Subcutaneous abdominal adipose tissue (tissue), 5 donors: ENCODE data around the gene ITFG1.
"Not testable (repeated sequence)": the region's sequence is repeated elsewhere in the genome, so short reads cannot be mapped to it uniquely, and the experiment has no call there.

Experiments used
- H3K27ac ChIP-seq: one replicate; pipeline ENCODE4 v1.7.0; 2013; ENCODE audit warnings: low read depth, mild to moderate bottlenecking, inconsistent platforms, low read length, moderate library complexity
- H3K27me3 ChIP-seq, 5 donors: one replicate each; pipeline ENCODE4 v1.7.0; 2013; ENCODE audit warnings: low read length in 5 of 5, inconsistent platforms in 1 of 5; ENCODE audit not compliant: control insufficient read depth in 5 of 5, insufficient read depth in 4 of 5
- H3K36me3 ChIP-seq, 5 donors: one replicate each; pipeline ENCODE4 v1.7.0; 2013; ENCODE audit warnings: low read length in 5 of 5; ENCODE audit not compliant: control insufficient read depth in 5 of 5, insufficient read depth in 5 of 5
- H3K4me1 ChIP-seq, 5 donors: one replicate each; pipeline ENCODE4 v1.7.0; 2013; ENCODE audit warnings: low read length in 5 of 5, mild to moderate bottlenecking in 3 of 5, moderate library complexity in 1 of 5; ENCODE audit not compliant: control insufficient read depth in 5 of 5, insufficient read depth in 5 of 5
- H3K4me3 ChIP-seq, 5 donors: one replicate each; pipeline ENCODE4 v1.7.0; 2013; ENCODE audit warnings: low read length in 5 of 5, low read depth in 1 of 5
- H3K9ac ChIP-seq, 5 donors: one replicate each; pipeline ENCODE4 v1.7.0; 2013; ENCODE audit warnings: low read length in 5 of 5, mild to moderate bottlenecking in 4 of 5, moderate library complexity in 3 of 5
- H3K9me3 ChIP-seq, 5 donors: one replicate each; pipeline ENCODE4 v1.7.0; 2013; ENCODE audit warnings: low read length in 5 of 5; ENCODE audit not compliant: control insufficient read depth in 5 of 5
- donor health status: healthy.
- donor health status: healthy.
- donor health status: healthy.
- donor health status: healthy.
- donor health status: healthy.

Gene ITFG1

DNA sequence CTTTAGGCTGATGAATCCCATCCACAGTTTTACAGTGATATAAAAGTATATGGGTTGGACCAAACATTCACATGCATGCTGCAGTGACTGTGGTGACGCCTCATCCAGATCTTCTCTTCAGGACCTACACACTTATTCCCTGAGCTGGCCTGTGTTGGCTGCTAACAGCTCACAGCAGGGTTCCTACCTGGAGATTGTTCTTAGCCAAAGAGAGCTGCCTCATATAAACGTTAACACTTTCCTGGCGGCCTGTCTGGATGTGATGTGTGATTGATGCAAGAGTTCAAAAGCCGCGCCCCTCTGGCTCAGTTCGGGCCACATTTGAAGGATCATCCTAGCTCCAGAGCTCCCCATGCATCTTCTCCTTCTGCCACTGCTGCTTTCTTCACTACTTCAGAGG, 224.1 kb downstream of the ITFG1 start:
- no peak overlapping the region for H3K4me3 ChIP-seq
- no peak overlapping the region for H3K27ac ChIP-seq
- H3K9ac ChIP-seq = no peak overlapping the region
- peaks cover 7 to 19% (median 17%) of the 10 kb centered on the region in 5 donors for H3K36me3 ChIP-seq
- no peaks in the 10 kb centered on the region for H3K4me1 ChIP-seq
- H3K27me3 ChIP-seq = no peaks in the 10 kb centered on the region
- H3K9me3 ChIP-seq = no peaks in the 10 kb centered on the region

GRCh38 chr16:47230296-47230695, 230.6 kb downstream of the ITFG1 start:
- H3K27ac ChIP-seq = no peak overlapping the region

DNA sequence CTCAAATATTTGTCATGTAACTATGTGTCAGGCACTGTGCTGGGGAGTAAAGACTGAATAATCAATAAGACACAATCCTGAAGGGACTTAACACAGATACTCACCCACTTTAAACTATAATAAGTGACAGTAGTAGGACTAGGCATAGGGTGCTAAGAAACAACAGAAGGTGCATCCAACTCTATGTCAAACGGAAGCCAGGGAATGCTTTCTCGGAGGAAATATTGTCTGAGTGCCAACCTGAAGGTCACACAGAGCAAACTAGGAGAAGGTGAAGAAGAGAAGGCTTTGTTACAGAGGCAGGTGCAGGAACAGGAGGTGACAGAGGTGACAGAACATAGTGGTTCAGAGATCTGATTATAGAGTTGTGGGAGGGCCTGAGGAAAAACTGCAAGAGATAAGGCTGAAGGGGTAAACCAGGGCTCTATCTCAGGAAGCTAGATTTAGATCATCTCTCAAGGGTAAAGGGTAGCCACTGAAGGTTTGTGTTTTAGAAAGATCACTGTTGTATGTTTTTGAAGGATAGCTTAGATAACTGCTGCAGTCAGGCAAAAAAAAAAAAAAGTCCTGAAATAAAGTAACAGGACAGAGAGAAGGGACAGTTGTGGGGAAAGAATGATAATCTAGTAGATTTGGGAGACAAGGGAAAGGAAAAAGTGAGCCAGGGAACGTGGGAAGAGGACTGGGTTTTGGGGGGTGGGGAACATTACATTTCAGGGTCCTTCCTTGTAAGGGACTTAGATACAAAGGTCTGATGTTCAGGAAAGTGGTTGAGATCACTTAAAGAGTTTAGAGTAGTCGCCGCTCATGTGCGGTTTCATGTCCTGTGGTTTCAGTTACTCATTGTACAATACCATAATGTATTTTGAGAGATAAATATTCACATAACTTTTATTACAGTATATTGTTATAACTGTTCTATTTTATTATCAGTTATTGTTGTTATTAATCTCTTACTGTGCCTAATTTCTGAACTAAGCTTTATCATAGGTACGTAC, 231.5 kb downstream of the ITFG1 start:
- Histone ChIP-seq H3K36me3 (peaks cover 0 to 23% (median 9%) of the 10 kb centered on the region in 5 donors), H3K9ac (no peak overlapping the region), H3K4me1 (no peaks in the 10 kb centered on the region), H3K27me3 (no peaks in the 10 kb centered on the region), H3K9me3 (no peaks in the 10 kb centered on the region), H3K27ac (no peak overlapping the region), H3K4me3 (no peak overlapping the region)

More at GRCh38 chr16:47230296-47230695, 230.6 kb downstream of the ITFG1 start:
- Histone ChIP-seq H3K27me3 (no peaks in the 10 kb centered on the region), H3K4me1 (no peaks in the 10 kb centered on the region), H3K9ac (no peak overlapping the region), H3K9me3 (no peaks in the 10 kb centered on the region), H3K4me3 (no peak overlapping the region), H3K36me3 (peaks cover 0 to 26% (median 12%) of the 10 kb centered on the region in 5 donors)

DNA sequence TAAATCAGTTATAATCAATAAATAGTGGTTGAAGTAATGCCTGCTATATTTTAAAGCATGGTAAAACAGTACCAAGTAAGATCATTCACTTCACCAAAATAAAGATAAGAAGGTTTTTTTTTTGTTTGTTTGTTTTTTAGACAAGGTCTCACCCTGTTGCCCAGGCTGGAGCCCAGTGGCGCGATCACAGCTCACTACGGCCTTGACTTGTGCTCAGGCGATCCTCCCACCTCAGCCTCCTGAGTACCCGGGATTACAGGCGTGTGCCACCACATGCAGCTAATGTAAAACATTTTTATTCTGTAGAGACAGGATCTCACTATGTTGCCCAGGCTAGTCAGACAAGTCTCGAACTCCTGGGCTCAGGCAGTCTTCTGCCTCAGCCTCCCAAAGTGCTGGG, 232.6 kb downstream of the ITFG1 start:
- Histone ChIP-seq H3K9me3 (no peaks in the 10 kb centered on the region), H3K4me3 (no peak overlapping the region), H3K9ac (no peak overlapping the region), H3K36me3 (peaks cover 0 to 20% (median 9%) of the 10 kb centered on the region in 5 donors), H3K27me3 (no peaks in the 10 kb centered on the region), H3K27ac (no peak overlapping the region), H3K4me1 (no peaks in the 10 kb centered on the region)

GRCh38 chr16:47213761-47214440, 247.0 kb downstream of the ITFG1 start:
- Histone ChIP-seq H3K4me1 (no peaks in the 10 kb centered on the region), H3K4me3 (no peak overlapping the region), H3K27me3 (no peaks in the 10 kb centered on the region), H3K9me3 (no peaks in the 10 kb centered on the region), H3K9ac (no peak overlapping the region), H3K27ac (no peak overlapping the region), H3K36me3 (peaks cover 6 to 39% (median 22%) of the 10 kb centered on the region in 5 donors)

DNA sequence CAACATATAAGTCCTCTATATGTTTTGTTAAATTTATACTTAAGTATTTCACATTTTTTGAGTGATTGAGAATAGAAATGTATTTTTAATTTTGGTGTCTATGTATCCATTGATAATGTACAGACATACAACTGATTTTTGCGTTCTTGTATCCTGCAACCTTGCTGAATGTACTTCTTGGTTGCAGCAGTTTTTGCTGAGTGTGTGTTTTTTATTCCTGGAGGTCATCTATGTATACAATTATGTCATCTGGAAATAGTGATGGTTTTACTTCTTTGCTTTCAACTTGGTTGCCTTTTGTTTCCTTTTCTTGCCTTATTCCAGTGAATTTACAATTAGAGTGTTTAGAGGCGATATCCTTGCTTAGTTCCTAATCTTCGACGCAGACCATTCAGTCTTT, 249.6 kb downstream of the ITFG1 start:
- no peak overlapping the region for H3K4me3 ChIP-seq
- H3K27ac ChIP-seq = no peak overlapping the region
- H3K9me3 ChIP-seq = no peaks in the 10 kb centered on the region
- no peaks in the 10 kb centered on the region for H3K27me3 ChIP-seq
- peaks cover 3 to 23% (median 9%) of the 10 kb centered on the region in 5 donors for H3K36me3 ChIP-seq
- no peaks in the 10 kb centered on the region for H3K4me1 ChIP-seq
- H3K9ac ChIP-seq = no peak overlapping the region

DNA sequence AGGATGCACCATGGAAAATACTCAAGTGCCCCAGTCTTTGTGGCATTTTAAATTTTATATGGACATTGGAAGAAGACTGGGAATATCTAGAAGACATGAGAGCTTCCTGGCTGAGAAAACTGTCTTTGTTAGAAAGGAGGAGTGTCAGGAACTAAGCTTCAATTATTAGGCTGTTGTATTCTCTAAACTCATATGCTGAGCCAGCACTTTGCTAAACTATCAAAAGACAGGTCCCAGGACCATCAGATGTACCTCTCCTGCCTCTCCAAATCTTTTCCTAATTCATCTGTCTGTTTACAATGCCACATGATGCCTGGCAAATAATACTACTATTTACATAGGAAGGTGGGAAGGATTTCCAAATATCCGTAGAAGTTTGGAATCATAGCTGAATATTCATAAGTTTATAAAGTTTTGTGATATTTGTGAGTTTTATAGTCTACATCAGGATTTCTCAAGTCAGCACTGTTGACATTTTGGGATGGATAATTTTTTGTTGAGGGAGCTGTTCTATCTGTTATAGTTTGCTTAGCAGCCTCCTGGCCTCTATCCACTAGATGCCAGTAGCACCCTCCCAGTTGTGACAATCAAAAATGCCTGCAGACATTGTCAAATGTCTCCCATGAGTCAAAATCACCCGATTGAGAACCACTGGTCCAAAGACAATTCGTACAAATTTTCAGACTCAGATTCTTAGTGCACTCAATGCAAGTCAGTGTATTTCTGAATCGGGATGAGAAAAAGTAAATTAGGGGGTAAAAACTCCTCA, 255.9 kb downstream of the ITFG1 start:
- H3K27ac ChIP-seq = no peak overlapping the region
- no peak overlapping the region for H3K9ac ChIP-seq
- no peaks in the 10 kb centered on the region for H3K9me3 ChIP-seq
- H3K36me3 ChIP-seq = peaks cover 0 to 5% (median 2%) of the 10 kb centered on the region in 5 donors
- no peaks in the 10 kb centered on the region for H3K27me3 ChIP-seq
- no peak overlapping the region for H3K4me3 ChIP-seq
- H3K4me1 ChIP-seq = no peaks in the 10 kb centered on the region

- H3K9me3 ChIP-seq, H3K27ac ChIP-seq, H3K36me3 ChIP-seq, H3K4me3 ChIP-seq, H3K27me3 ChIP-seq, H3K4me1 ChIP-seq, H3K9ac ChIP-seq: not testable (repeated sequence)
Measured at GRCh38 chr16:47203433-47203832, 257.4 kb downstream of the ITFG1 start.

- Histone ChIP-seq H3K4me3 (no peak overlapping the region), H3K27me3 (no peaks in the 10 kb centered on the region), H3K9me3 (no peaks in the 10 kb centered on the region), H3K27ac (no peak overlapping the region), H3K9ac (no peak overlapping the region), H3K4me1 (peaks cover 0 to 6% (median 5%) of the 10 kb centered on the region in 5 donors), H3K36me3 (peaks cover 0 to 5% (median 0%) of the 10 kb centered on the region in 5 donors)
Measured at GRCh38 chr16:47198180-47198575, 262.7 kb downstream of the ITFG1 start.
